Natural killer cell treated with Interleukin-12 subunit alpha and Interleukin-12 subunit beta and Interleukin-15 and Interleukin-18, amount 100 ng/mL, for 72 hours (primary cell): ENCODE measurements around the gene BCL2. TPM values are rescaled to one million over a fixed set of nuclear protein-coding genes. Genes with fewer than 3 reads are reported as not detected.

ENCODE experiments used
- ATAC-seq, 2 donors: fragments of 150-1000 bp; cut with Tn5 transposase in 1 of 2; sonication (Bioruptor Pico), chemical (Tn5 transposase) in 1 of 2; 2 replicates each; pipeline ENCODE4 v1.10.0; 2021
- DNase-seq: peaks from one replicate; pipeline ENCODE4 v3.0.0; 2022; ENCODE audit warnings: low spot score
- H3K27ac Mint-ChIP-seq, 2 donors: 1 replicate in 1 of 2; 2 replicates in 1 of 2; pipeline ENCODE4 v1.8.0; 2022; ENCODE audit warnings: mixed read lengths in 2 of 2, mild to moderate bottlenecking in 1 of 2, moderate library complexity in 1 of 2
- H3K27me3 Mint-ChIP-seq, 2 donors: 1 replicate in 1 of 2; 2 replicates in 1 of 2; pipeline ENCODE4 v1.8.0; 2022; ENCODE audit warnings: mixed read lengths in 2 of 2
- H3K36me3 Mint-ChIP-seq: one replicate; pipeline ENCODE4 v1.8.0; 2022; ENCODE audit warnings: mixed read lengths
- H3K4me1 Mint-ChIP-seq, 2 donors: 1 replicate in 1 of 2; 2 replicates in 1 of 2; pipeline ENCODE4 v1.8.0; 2022; ENCODE audit warnings: low read depth in 2 of 2, mixed read lengths in 2 of 2, mild to moderate bottlenecking in 1 of 2
- H3K4me3 Mint-ChIP-seq: one replicate; pipeline ENCODE4 v1.8.0; 2022; ENCODE audit warnings: mixed read lengths
- H3K9me3 Mint-ChIP-seq: 2 replicates; pipeline ENCODE4 v1.8.0; 2022; ENCODE audit warnings: mixed read lengths
- total RNA-seq, 2 donors: library from RNA; stranded (reverse); gene quantifications; one replicate each; pipeline ENCODE4 v1.2.3, GENCODE V29; 2022

BCL2 gene
- total RNA-seq, 2 donors from 2014 or later = 61.7 to 84.7 TPM

- no peaks in the 10 kb centered on the region for H3K27me3 Mint-ChIP-seq
- peak overlapping the region; percentile 64 for H3K4me3 Mint-ChIP-seq
- no peak for DNase-seq
- peak overlapping the region; percentile 95 to 99 for H3K27ac Mint-ChIP-seq
- H3K9me3 Mint-ChIP-seq = no peaks in the 10 kb centered on the region
- peaks cover 61 to 64% of the 10 kb centered on the region in 2 donors for H3K4me1 Mint-ChIP-seq
- no peaks in the 10 kb centered on the region for H3K36me3 Mint-ChIP-seq
- ATAC-seq = no peak
Observed at GRCh38 chr18:63151539-63151938, 168.0 kb downstream of the BCL2 start.

GRCh38 chr18:63150942-63151421, 168.6 kb downstream of the BCL2 start:
- H3K4me1 Mint-ChIP-seq = peaks cover 57 to 61% of the 10 kb centered on the region in 2 donors
- no peak for DNase-seq
- no peaks in the 10 kb centered on the region for H3K27me3 Mint-ChIP-seq
- no peaks in the 10 kb centered on the region for H3K36me3 Mint-ChIP-seq
- ATAC-seq = peak in 1 of 2 donors; percentile 70
- H3K4me3 Mint-ChIP-seq = peak overlapping the region; percentile 64
- no peaks in the 10 kb centered on the region for H3K9me3 Mint-ChIP-seq
- peak overlapping the region; percentile 95 to 99 for H3K27ac Mint-ChIP-seq

GRCh38 chr18:63150326-63150725, 169.2 kb downstream of the BCL2 start:
- H3K36me3 Mint-ChIP-seq = no peaks in the 10 kb centered on the region
- H3K27me3 Mint-ChIP-seq = no peaks in the 10 kb centered on the region
- peaks cover 55 to 58% of the 10 kb centered on the region in 2 donors for H3K4me1 Mint-ChIP-seq
- peak overlapping the region; percentile 64 for H3K4me3 Mint-ChIP-seq
- ATAC-seq = no peak
- H3K27ac Mint-ChIP-seq = peak overlapping the region; percentile 95 to 99
- no peaks in the 10 kb centered on the region for H3K9me3 Mint-ChIP-seq
- DNase-seq = no peak

- no peak overlapping the region for H3K4me3 Mint-ChIP-seq
- H3K27ac Mint-ChIP-seq = peak overlapping the region in 1 of 2 donors; percentile 99
- DNase-seq (no peak), ATAC-seq (no peak)
- H3K36me3 Mint-ChIP-seq = no peaks in the 10 kb centered on the region
- H3K4me1 Mint-ChIP-seq = peaks cover 48 to 51% of the 10 kb centered on the region in 2 donors
- no peaks in the 10 kb centered on the region for H3K9me3 Mint-ChIP-seq
- H3K27me3 Mint-ChIP-seq = peaks cover 0 to 3% of the 10 kb centered on the region in 2 donors
Observed at GRCh38 chr18:63149302-63149587, 170.3 kb downstream of the BCL2 start.

GRCh38 chr18:63148449-63149301, 170.9 kb downstream of the BCL2 start:
- Mint-ChIP-seq H3K4me3 (no peak overlapping the region), H3K27ac (peak overlapping the region in 1 of 2 donors; percentile 99), H3K36me3 (no peaks in the 10 kb centered on the region), H3K4me1 (peaks cover 43 to 51% of the 10 kb centered on the region in 2 donors), H3K9me3 (no peaks in the 10 kb centered on the region), H3K27me3 (peaks cover 0 to 3% of the 10 kb centered on the region in 2 donors)
- no peak for DNase-seq
- ATAC-seq = no peak

GRCh38 chr18:63147973-63148372, 171.6 kb downstream of the BCL2 start:
- H3K27ac Mint-ChIP-seq = peak overlapping the region in 1 of 2 donors; percentile 99
- H3K4me3 Mint-ChIP-seq = no peak overlapping the region
- H3K4me1 Mint-ChIP-seq = peaks cover 43 to 47% of the 10 kb centered on the region in 2 donors
- H3K36me3 Mint-ChIP-seq = no peaks in the 10 kb centered on the region
- peaks cover 0 to 3% of the 10 kb centered on the region in 2 donors for H3K27me3 Mint-ChIP-seq
- ATAC-seq = no peak
- DNase-seq = no peak
- no peaks in the 10 kb centered on the region for H3K9me3 Mint-ChIP-seq

- H3K4me1 Mint-ChIP-seq = peaks cover 38 to 44% of the 10 kb centered on the region in 2 donors
- no peak overlapping the region for H3K4me3 Mint-ChIP-seq
- H3K9me3 Mint-ChIP-seq = no peaks in the 10 kb centered on the region
- no peak for DNase-seq
- H3K27ac Mint-ChIP-seq = peak overlapping the region in 1 of 2 donors; percentile 76
- H3K36me3 Mint-ChIP-seq = no peaks in the 10 kb centered on the region
- peaks cover 0 to 3% of the 10 kb centered on the region in 2 donors for H3K27me3 Mint-ChIP-seq
- ATAC-seq = no peak
Observed at GRCh38 chr18:63146828-63147409, 172.7 kb downstream of the BCL2 start.

- Mint-ChIP-seq H3K36me3 (peaks cover 9% of the 10 kb centered on the region), H3K27ac (peak overlapping the region in 1 of 2 donors; percentile 76), H3K27me3 (peaks cover 0 to 3% of the 10 kb centered on the region in 2 donors), H3K9me3 (no peaks in the 10 kb centered on the region), H3K4me3 (no peak overlapping the region), H3K4me1 (peaks cover 41 to 44% of the 10 kb centered on the region in 2 donors)
- DNase-seq = no peak
- ATAC-seq = no peak
Observed at GRCh38 chr18:63145851-63146555, 173.6 kb downstream of the BCL2 start.

GRCh38 chr18:63145166-63145850, 174.3 kb downstream of the BCL2 start:
- no peak for ATAC-seq
- peaks cover 0 to 3% of the 10 kb centered on the region in 2 donors for H3K27me3 Mint-ChIP-seq
- no peak for DNase-seq
- peaks cover 15% of the 10 kb centered on the region for H3K36me3 Mint-ChIP-seq
- H3K9me3 Mint-ChIP-seq = peaks cover 2% of the 10 kb centered on the region
- peak overlapping the region in 1 of 2 donors; percentile 76 for H3K27ac Mint-ChIP-seq
- no peak overlapping the region for H3K4me3 Mint-ChIP-seq
- peaks cover 40 to 44% of the 10 kb centered on the region in 2 donors for H3K4me1 Mint-ChIP-seq

- H3K4me1 Mint-ChIP-seq = peaks cover 43 to 47% of the 10 kb centered on the region in 2 donors
- peaks cover 2% of the 10 kb centered on the region for H3K9me3 Mint-ChIP-seq
- no peak overlapping the region for H3K4me3 Mint-ChIP-seq
- no peak for DNase-seq
- no peak for ATAC-seq
- H3K27ac Mint-ChIP-seq = peak overlapping the region in 1 of 2 donors; percentile 71
- peaks cover 20% of the 10 kb centered on the region for H3K36me3 Mint-ChIP-seq
- H3K27me3 Mint-ChIP-seq = peaks cover 0 to 3% of the 10 kb centered on the region in 2 donors
Observed at GRCh38 chr18:63144748-63145147, 174.8 kb downstream of the BCL2 start.

GRCh38 chr18:63143330-63143771, 176.2 kb downstream of the BCL2 start:
- Mint-ChIP-seq H3K4me1 (peaks cover 48 to 60% of the 10 kb centered on the region in 2 donors), H3K9me3 (peaks cover 2% of the 10 kb centered on the region), H3K27me3 (peaks cover 0 to 3% of the 10 kb centered on the region in 2 donors), H3K27ac (no peak overlapping the region), H3K36me3 (peaks cover 20% of the 10 kb centered on the region), H3K4me3 (no peak overlapping the region)
- DNase-seq (no peak), ATAC-seq (no peak)

- DNase-seq = no peak
- H3K36me3 Mint-ChIP-seq = peaks cover 20% of the 10 kb centered on the region
- H3K4me3 Mint-ChIP-seq = no peak overlapping the region
- ATAC-seq = no peak
- H3K4me1 Mint-ChIP-seq = peaks cover 52 to 66% of the 10 kb centered on the region in 2 donors
- peaks cover 2% of the 10 kb centered on the region for H3K9me3 Mint-ChIP-seq
- peak overlapping the region in 1 of 2 donors; percentile 3 for H3K27ac Mint-ChIP-seq
- H3K27me3 Mint-ChIP-seq = peaks cover 0 to 3% of the 10 kb centered on the region in 2 donors
Observed at GRCh38 chr18:63142594-63143225, 176.9 kb downstream of the BCL2 start.

GRCh38 chr18:63141778-63142176, 177.8 kb downstream of the BCL2 start:
- H3K9me3 Mint-ChIP-seq = peaks cover 2% of the 10 kb centered on the region
- H3K27ac Mint-ChIP-seq = peak overlapping the region in 1 of 2 donors; percentile 6
- H3K27me3 Mint-ChIP-seq = peaks cover 0 to 3% of the 10 kb centered on the region in 2 donors
- ATAC-seq = no peak
- H3K36me3 Mint-ChIP-seq = peaks cover 20% of the 10 kb centered on the region
- no peak for DNase-seq
- H3K4me1 Mint-ChIP-seq = peaks cover 59 to 76% of the 10 kb centered on the region in 2 donors
- H3K4me3 Mint-ChIP-seq = no peak overlapping the region
